ENCODE measurements around the gene ERV3-1.
"Not testable (repeated sequence)": the region's sequence is repeated elsewhere in the genome, so short reads cannot be mapped to it uniquely, and the experiment has no call there.

Gene ERV3-1

DNA sequence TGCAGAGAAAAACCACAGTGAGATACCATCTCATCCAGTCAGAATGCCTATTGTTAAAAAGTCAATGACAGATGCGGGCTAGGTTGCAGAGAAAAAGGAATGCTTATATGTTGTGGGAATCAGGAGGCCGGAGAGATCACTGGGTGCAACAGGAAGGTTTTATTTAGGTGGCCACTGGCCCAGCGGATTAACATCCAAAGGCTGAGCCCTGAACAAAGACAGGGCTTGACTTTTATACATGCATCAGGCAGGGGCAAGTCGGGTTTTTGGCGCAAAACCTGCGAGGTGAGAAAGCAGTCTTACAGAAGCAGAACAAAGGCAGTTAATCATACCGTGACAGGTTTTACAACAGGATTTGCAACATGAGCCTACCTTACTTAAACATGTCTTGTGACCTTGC is 16.3 kb downstream of the ERV3-1 start:
- H3K4me3 ChIP-seq (ENCODE audit: control insufficient read depth, low read depth, low read length): no peak overlapping the region
- DNase-seq (ENCODE audit: low read depth): no peak
- no peak for TF ChIP-seq CTCF (conservative IDR thresholded peaks at IDR 0.05; ENCODE audit: control insufficient read depth, insufficient read depth, low read depth, low read length)

DNA sequence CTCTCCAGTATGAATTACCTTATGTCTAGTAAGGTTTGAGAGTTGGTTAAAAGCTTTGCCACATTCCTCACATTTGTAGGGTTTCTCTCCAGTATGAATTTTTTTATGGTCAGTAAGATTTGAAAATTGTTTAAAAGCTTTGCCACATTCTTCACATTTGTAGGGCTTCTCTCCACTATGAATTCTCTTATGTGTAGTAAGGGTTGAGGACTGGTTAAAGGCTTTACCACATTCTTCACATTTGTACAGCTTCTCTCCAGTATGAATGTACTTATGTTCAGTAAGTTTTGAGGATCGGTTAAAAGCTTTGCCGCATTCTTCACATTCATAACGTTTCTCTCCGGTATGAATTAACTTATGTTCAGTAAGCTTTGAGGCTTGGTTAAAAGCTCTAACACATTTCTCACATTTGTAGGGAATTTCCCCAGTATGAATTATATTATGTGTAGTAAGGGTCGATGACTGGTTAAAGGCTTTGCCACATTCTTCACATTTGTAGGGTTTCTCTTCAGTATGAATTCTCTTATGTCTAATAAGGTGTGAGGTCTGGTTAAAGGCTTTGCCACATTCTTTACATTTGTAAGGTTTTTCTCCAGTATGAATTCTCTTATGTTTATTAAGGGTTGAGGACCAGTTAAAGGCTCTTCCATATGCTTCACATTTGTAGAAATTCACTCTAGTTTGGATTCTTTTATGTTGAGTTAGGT is 27.8 kb downstream of the ERV3-1 start:
- no peak for TF ChIP-seq CTCF (conservative IDR thresholded peaks at IDR 0.05; ENCODE audit: control insufficient read depth, insufficient read depth, low read depth, low read length)
- DNase-seq (ENCODE audit: low read depth): no peak
- no peak overlapping the region for H3K4me3 ChIP-seq (ENCODE audit: control insufficient read depth, low read depth, low read length)

GRCh38 chr7:64965594-64965993 is 40.9 kb downstream of the ERV3-1 start:
- no peak overlapping the region for H3K4me3 ChIP-seq (ENCODE audit: control insufficient read depth, low read depth, low read length)
- TF ChIP-seq CTCF (conservative IDR thresholded peaks at IDR 0.05; ENCODE audit: control insufficient read depth, insufficient read depth, low read depth, low read length): no peak

GRCh38 chr7:64959072-64959747 is 47.3 kb downstream of the ERV3-1 start:
- no peak overlapping the region for H3K4me3 ChIP-seq (ENCODE audit: control insufficient read depth, low read depth, low read length)
- TF ChIP-seq CTCF (conservative IDR thresholded peaks at IDR 0.05; ENCODE audit: control insufficient read depth, insufficient read depth, low read depth, low read length): no peak
- DNase-seq (ENCODE audit: low read depth): no peak

More at GRCh38 chr7:64965594-64965993, 40.9 kb downstream of the ERV3-1 start:
- DNase-seq (ENCODE audit: low read depth): no peak

DNA sequence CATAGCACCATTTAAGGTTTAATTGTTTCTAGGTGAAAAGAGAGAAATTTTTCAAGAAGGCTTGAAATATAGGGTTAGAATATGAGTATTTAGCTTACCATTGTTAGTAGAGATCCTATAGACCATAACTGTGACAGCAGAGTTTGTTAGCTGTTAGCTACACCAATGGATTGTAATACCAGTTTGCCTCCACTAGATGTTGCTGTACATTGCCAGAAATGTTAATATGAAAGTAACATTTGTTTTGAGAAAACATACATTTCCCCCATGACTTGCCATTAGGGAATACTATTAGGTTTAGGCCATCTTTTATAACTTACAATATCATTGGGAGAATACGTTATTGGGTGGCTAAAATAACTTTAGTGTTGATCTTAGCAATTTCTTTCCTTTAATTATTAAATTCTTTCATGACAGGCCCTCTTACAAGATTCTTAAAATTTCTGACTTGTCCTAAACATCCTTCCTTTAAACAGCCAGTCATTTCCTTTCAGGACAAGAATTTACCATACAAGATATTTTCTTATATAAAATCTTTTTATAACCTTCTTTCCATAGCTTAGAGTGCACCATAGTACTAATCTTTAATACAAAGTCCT is 55.1 kb downstream of the ERV3-1 start:
- DNase-seq (ENCODE audit: low read depth): peak; percentile 61
- TF ChIP-seq CTCF (conservative IDR thresholded peaks at IDR 0.05; ENCODE audit: control insufficient read depth, insufficient read depth, low read depth, low read length): peak; percentile 81
- H3K4me3 ChIP-seq (ENCODE audit: control insufficient read depth, low read depth, low read length): no peak overlapping the region

GRCh38 chr7:64950673-64951072 is 55.8 kb downstream of the ERV3-1 start:
- not testable (repeated sequence) for H3K4me3 ChIP-seq (ENCODE audit: control insufficient read depth, low read depth, low read length); DNase-seq (ENCODE audit: low read depth)

- DNase-seq (ENCODE audit: low read depth); H3K4me3 ChIP-seq (ENCODE audit: control insufficient read depth, low read depth, low read length): not testable (repeated sequence)
Observed at GRCh38 chr7:64948774-64949173, 57.7 kb downstream of the ERV3-1 start.
